ENCODE data around the gene ATG7.
"Not testable (repeated sequence)": the region's sequence is repeated elsewhere in the genome, so short reads cannot be mapped to it uniquely, and the experiment has no call there.

ATG7 gene

DNA sequence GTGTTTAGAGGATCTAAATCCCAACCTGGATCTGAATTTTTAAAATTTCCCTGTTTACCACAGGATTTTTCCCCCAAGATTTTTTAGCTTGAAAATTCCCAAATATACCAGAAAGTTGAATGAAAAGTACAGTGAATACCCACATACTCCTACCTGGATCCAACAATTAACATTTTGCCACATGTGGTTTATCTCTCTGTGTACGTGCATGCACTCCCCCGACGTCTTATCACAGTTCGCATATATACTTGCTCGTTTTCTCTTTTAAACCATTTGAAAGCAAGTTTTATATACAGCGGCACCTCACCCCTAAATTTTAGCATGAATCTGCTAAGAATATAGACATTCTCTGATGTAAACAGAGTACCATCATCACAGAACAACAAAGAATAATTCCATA, 165.3 kb downstream of the ATG7 start:
- Mint-ChIP-seq H3K36me3 (peaks cover 10 to 13% of the 10 kb centered on the region in 2 donors), H3K27me3 (no peaks in the 10 kb centered on the region), H3K27ac (no peak overlapping the region), H3K9me3 (no peaks in the 10 kb centered on the region), H3K4me1 (no peaks in the 10 kb centered on the region), H3K4me3 (no peak overlapping the region)
- ATAC-seq (replicated peaks) = no peak
- DNase-seq = no peak

DNA sequence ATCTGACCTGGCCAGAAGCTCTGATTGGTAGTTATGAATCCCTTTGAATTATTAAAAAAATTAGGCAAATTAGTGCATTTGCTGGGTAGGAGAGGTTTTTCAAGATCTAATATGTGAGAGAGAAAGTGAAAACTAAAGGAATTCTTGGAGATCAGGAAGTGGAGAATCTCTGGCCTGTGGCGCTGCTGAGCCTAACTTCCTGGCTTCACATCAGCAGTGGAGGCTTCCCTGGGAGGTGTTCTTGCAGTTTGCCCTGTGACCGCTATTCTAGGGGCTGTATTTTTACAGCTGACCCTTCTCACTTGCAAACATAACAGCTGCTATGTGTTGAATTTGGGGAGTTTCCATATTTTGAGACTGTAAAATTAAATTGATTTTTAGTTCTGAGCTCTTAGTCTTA, 166.4 kb downstream of the ATG7 start:
- Mint-ChIP-seq H3K4me1 (no peaks in the 10 kb centered on the region), H3K9me3 (no peaks in the 10 kb centered on the region), H3K27ac (no peak overlapping the region), H3K27me3 (no peaks in the 10 kb centered on the region), H3K4me3 (no peak overlapping the region), H3K36me3 (peaks cover 13 to 19% of the 10 kb centered on the region in 2 donors)
- ATAC-seq (replicated peaks) (no peak), DNase-seq (no peak)

DNA sequence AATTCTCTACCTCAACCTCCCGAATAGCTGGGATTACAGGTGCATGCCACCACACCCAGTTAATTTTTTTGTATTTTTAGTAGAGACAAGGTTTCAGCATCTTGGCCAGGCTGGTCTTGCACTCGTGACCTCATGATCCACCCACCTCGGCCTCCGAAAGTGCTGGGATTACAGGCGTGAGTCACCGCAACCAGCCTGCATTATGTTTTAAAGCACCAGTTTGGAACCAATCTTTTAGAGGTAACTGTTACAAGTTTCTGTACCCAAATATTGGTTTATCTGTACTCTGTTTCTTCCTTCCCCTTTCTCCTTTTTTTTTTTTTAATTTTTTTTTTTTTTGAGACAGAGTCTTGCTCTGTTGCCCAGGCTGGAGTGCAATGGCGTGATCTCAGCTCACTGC, 169.1 kb downstream of the ATG7 start:
- DNase-seq; H3K4me1 Mint-ChIP-seq; ATAC-seq (replicated peaks); H3K27me3 Mint-ChIP-seq; H3K4me3 Mint-ChIP-seq; H3K27ac Mint-ChIP-seq; H3K9me3 Mint-ChIP-seq: not testable (repeated sequence)
- H3K36me3 Mint-ChIP-seq = peaks cover 19 to 32% of the 10 kb centered on the region in 2 donors

- Mint-ChIP-seq H3K4me1 (no peaks in the 10 kb centered on the region), H3K27ac (no peak overlapping the region), H3K4me3 (no peak overlapping the region), H3K36me3 (peaks cover 32 to 49% of the 10 kb centered on the region in 2 donors), H3K27me3 (no peaks in the 10 kb centered on the region), H3K9me3 (peaks cover 0 to 1% of the 10 kb centered on the region in 2 donors)
- ATAC-seq (replicated peaks) (no peak), DNase-seq (no peak)
These were observed 172.2 kb downstream of the ATG7 start for GRCh38 chr3:11444404-11444803.

GRCh38 chr3:11445193-11445592, 173.0 kb downstream of the ATG7 start:
- not testable (repeated sequence) for H3K27ac Mint-ChIP-seq; ATAC-seq (replicated peaks); H3K4me1 Mint-ChIP-seq; DNase-seq; H3K27me3 Mint-ChIP-seq; H3K4me3 Mint-ChIP-seq; H3K9me3 Mint-ChIP-seq
- H3K36me3 Mint-ChIP-seq = peaks cover 30 to 48% of the 10 kb centered on the region in 2 donors

GRCh38 chr3:11445883-11446282, 173.7 kb downstream of the ATG7 start:
- peaks cover 0 to 1% of the 10 kb centered on the region in 2 donors for H3K9me3 Mint-ChIP-seq
- ATAC-seq (replicated peaks) (no peak), DNase-seq (no peak)
- H3K27ac Mint-ChIP-seq = no peak overlapping the region
- H3K27me3 Mint-ChIP-seq = no peaks in the 10 kb centered on the region
- no peak overlapping the region for H3K4me3 Mint-ChIP-seq
- no peaks in the 10 kb centered on the region for H3K4me1 Mint-ChIP-seq
- H3K36me3 Mint-ChIP-seq = peaks cover 32 to 55% of the 10 kb centered on the region in 2 donors

DNA sequence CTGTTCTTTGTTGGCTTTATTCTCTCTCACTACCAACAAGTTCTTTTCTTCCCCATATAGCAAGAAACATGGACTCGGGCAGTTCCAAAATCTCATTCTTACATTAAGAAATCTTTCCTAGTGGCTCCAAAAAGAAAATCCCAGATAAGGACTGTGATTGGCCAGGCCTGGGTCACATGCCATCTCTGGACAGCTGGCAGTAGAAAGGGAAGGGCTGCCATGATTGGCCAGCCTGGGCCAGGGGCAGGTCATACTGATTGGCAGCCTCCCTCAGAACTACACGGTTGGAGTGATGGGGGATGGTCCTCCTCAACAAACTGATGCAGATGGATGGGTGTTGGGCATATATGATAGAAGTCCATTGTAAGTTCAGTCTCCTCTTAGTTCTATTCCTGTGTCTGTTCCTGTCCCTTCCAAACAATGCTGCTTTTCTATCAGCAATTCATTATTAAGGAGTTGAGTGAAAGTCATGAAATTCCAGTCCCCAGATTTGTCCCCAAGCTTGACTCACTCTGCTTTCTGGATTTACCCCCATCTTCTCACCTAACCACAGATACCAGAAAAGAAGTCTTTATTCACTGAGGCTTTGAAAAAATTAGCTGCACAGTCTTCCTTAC, 175.5 kb downstream of the ATG7 start:
- no peak for DNase-seq
- H3K4me3 Mint-ChIP-seq = no peak overlapping the region
- H3K27me3 Mint-ChIP-seq = no peaks in the 10 kb centered on the region
- peaks cover 0 to 1% of the 10 kb centered on the region in 2 donors for H3K9me3 Mint-ChIP-seq
- no peak for ATAC-seq (replicated peaks)
- no peak overlapping the region for H3K27ac Mint-ChIP-seq
- no peaks in the 10 kb centered on the region for H3K4me1 Mint-ChIP-seq
- peaks cover 33 to 52% of the 10 kb centered on the region in 2 donors for H3K36me3 Mint-ChIP-seq

DNA sequence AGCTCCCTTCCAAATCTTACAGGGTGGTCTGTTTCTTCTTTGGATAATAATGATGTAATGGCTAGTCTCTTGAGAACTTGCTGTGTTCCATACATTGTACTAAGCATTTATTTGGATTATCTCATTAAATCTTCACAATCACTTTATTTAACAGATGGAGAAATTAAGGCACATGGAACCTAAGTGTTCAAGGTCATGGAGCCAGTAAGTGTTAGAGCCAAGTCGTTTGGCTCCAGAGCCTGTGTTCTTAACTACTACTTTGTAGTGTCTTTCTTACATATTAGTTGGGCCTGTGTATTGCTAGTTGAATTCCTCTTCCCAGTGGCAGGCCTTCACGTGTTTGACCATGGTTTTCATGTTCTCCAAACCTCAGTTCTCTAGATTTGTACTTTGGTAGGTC, 177.8 kb downstream of the ATG7 start:
- no peak overlapping the region for H3K27ac Mint-ChIP-seq
- H3K4me1 Mint-ChIP-seq = peaks cover 0 to 2% of the 10 kb centered on the region in 2 donors
- ATAC-seq (replicated peaks) (no peak), DNase-seq (no peak)
- peaks cover 26 to 39% of the 10 kb centered on the region in 2 donors for H3K36me3 Mint-ChIP-seq
- peaks cover 0 to 1% of the 10 kb centered on the region in 2 donors for H3K9me3 Mint-ChIP-seq
- no peak overlapping the region for H3K4me3 Mint-ChIP-seq
- H3K27me3 Mint-ChIP-seq = no peaks in the 10 kb centered on the region

GRCh38 chr3:11452312-11452711, 180.1 kb downstream of the ATG7 start:
- ATAC-seq (replicated peaks) (no peak), DNase-seq (no peak)
- no peak overlapping the region for H3K4me3 Mint-ChIP-seq
- no peaks in the 10 kb centered on the region for H3K9me3 Mint-ChIP-seq
- no peaks in the 10 kb centered on the region for H3K27me3 Mint-ChIP-seq
- no peak overlapping the region for H3K27ac Mint-ChIP-seq
- peaks cover 2 to 7% of the 10 kb centered on the region in 2 donors for H3K4me1 Mint-ChIP-seq
- H3K36me3 Mint-ChIP-seq = peaks cover 25 to 38% of the 10 kb centered on the region in 2 donors

DNA sequence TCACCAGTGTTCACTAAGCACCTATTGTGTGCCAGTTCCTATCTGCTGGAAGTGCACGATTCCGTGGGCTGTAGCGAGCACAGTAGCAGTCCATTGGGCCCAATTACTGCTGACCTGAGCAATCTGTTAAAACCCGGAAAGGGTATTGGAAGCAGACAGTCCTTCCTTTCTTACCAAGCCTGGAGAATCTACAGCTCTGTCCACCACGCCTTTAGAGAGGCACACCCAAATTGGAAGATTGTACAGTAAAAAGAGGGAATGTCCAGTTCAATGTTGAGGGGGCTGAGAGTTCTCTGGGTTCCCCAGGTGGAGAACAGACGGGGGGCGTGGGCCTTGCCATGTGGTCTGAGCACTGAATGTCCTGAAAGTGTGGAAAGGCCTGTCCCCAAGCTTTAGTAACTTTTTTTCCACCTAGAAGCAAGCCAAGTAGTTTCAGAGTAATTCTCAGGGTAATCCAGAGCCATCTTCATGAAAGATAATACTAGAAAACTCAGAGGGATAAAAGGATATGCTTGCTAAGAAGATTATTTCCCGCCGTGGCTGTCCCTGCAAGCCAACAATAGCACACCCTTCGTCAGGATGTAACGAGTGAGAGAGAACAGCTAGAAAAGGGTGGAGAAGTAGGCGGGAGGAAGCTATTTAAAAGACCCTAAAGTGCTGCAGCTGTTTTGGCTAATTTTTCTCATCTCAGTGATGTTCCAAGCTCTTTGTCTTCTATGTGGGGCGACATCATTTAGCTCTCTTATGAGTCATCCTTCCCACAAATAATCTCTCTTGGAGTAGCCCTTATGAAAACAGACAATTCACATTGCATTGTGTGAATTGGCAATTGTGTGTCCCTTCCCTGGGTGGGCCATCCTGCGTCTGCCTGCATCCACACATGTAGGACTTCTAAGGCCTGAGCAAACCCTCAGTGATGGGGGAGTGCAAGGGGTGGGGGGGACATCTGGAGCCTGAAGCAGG, 181.0 kb downstream of the ATG7 start:
- Mint-ChIP-seq H3K9me3 (no peaks in the 10 kb centered on the region), H3K4me1 (peaks cover 2 to 7% of the 10 kb centered on the region in 2 donors), H3K27me3 (no peaks in the 10 kb centered on the region), H3K36me3 (peaks cover 23 to 36% of the 10 kb centered on the region in 2 donors), H3K27ac (no peak overlapping the region), H3K4me3 (no peak overlapping the region)
- ATAC-seq (replicated peaks) (no peak), DNase-seq (no peak)

- Mint-ChIP-seq H3K4me3 (no peak overlapping the region), H3K27me3 (no peaks in the 10 kb centered on the region), H3K27ac (no peak overlapping the region), H3K4me1 (peaks cover 2 to 7% of the 10 kb centered on the region in 2 donors), H3K9me3 (no peaks in the 10 kb centered on the region), H3K36me3 (peaks cover 22 to 23% of the 10 kb centered on the region in 2 donors)
- no peak for DNase-seq
- ATAC-seq (replicated peaks) = no peak
These were observed 183.8 kb downstream of the ATG7 start for GRCh38 chr3:11455956-11456355.

DNA sequence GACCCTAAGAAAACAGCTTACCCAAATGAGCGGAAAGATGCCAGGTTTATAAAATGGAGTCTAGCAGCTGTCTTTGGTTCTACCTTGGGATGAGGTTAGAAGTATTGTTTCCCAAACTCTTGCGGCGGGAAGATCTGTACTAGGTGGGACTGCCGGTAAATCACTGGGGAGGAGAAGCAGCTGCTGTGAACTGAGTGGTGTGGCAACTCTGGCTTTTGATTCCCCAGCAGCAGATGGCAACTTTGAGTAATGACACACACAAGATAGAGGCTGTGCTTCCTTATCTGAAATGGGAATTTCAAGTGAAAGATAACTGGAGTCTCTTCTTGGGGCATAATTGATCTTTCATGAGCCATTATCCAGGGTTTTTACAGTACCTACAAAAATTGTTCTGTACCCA, 184.9 kb downstream of the ATG7 start:
- Mint-ChIP-seq H3K4me3 (no peak overlapping the region), H3K27ac (no peak overlapping the region), H3K27me3 (no peaks in the 10 kb centered on the region), H3K36me3 (peaks cover 21 to 24% of the 10 kb centered on the region in 2 donors), H3K9me3 (no peaks in the 10 kb centered on the region), H3K4me1 (peaks cover 2 to 7% of the 10 kb centered on the region in 2 donors)
- ATAC-seq (replicated peaks) = no peak
- no peak for DNase-seq

DNA sequence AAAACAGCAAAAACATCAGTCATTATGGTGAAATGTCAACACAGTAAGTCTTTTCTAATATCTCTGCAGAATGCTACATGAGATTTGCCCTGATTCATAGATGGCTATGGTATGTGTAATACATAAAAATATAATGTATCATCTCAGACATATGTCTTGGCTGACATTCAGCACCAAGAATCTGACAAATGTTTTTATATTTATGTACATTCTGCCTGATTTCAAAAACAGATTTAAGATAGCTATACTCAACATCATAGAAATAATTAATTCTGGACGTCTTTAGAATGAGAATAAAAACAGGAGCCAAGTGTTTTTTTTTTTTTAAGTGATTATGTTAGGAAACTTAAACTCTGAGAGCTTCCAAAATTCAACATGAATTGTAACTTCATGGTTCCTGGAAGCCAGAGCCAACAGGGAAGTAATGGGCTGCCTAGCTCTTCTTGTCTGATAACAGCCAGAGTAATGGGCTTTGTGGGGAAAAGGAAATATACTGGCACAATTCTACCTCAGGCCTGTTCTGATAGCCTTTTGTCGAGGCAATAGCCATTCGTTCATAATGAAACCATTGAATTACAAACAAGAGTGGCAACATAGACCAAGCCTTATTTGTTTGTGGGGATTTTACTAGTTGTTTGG, 187.1 kb downstream of the ATG7 start:
- Mint-ChIP-seq H3K27ac (no peak overlapping the region), H3K27me3 (no peaks in the 10 kb centered on the region), H3K4me3 (no peak overlapping the region), H3K9me3 (no peaks in the 10 kb centered on the region), H3K36me3 (peaks cover 19 to 26% of the 10 kb centered on the region in 2 donors), H3K4me1 (peaks cover 0 to 7% of the 10 kb centered on the region in 2 donors)
- DNase-seq (no peak), ATAC-seq (replicated peaks) (no peak)

DNA sequence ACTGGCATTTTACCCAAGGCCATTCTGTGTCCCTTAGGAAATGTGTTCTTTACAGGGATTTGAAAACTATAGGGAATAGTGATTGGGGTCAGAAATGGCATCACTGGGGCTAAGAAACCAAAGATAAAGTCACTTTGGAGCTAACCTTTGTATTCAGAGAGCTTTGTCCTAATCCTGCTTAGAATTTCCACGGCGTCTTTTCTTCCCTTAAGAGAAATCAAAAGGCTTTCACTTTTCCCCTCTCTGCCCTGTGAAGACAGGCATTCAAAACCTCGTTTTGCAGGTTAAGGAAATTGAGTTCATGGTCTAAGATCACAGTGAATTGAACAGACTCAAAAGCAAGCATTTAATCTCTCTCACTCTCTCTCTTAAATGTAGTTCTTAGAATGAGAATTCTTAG, 189.0 kb downstream of the ATG7 start:
- no peak overlapping the region for H3K4me3 Mint-ChIP-seq
- H3K36me3 Mint-ChIP-seq = peaks cover 12 to 15% of the 10 kb centered on the region in 2 donors
- no peaks in the 10 kb centered on the region for H3K4me1 Mint-ChIP-seq
- ATAC-seq (replicated peaks) = no peak
- no peak for DNase-seq
- no peak overlapping the region for H3K27ac Mint-ChIP-seq
- H3K27me3 Mint-ChIP-seq = no peaks in the 10 kb centered on the region
- H3K9me3 Mint-ChIP-seq = no peaks in the 10 kb centered on the region
